GM18867 (cell line): ENCODE results near the gene AKAP13.
"Not testable (repeated sequence)": the region's sequence is repeated elsewhere in the genome, so short reads cannot be mapped to it uniquely, and the experiment has no call there.

Experiments
- ATAC-seq: cut with Tn5 transposase; IDR thresholded peaks from one replicate; pipeline ENCODE4 v1.9.1; 2021; ENCODE audit warnings: mild to moderate bottlenecking, moderate library complexity; ENCODE audit not compliant: unreplicated experiment

The AKAP13 gene

GRCh38 chr15:85559530-85559929 is 179.1 kb downstream of the AKAP13 start:
- no peak for ATAC-seq

- no peak for ATAC-seq
Observed at GRCh38 chr15:85562824-85563223, 182.4 kb downstream of the AKAP13 start.

- no peak for ATAC-seq
Observed at GRCh38 chr15:85563328-85563727, 182.9 kb downstream of the AKAP13 start.

- no peak for ATAC-seq
Observed at GRCh38 chr15:85563731-85564130, 183.3 kb downstream of the AKAP13 start.

- ATAC-seq, result no peak
Observed at GRCh38 chr15:85564686-85565085, 184.3 kb downstream of the AKAP13 start.

GRCh38 chr15:85568261-85568808 is 187.9 kb downstream of the AKAP13 start:
- ATAC-seq, result no peak

GRCh38 chr15:85570336-85570735 is 189.9 kb downstream of the AKAP13 start:
- ATAC-seq, result no peak

- ATAC-seq, result no peak
Observed at GRCh38 chr15:85571780-85572179, 191.4 kb downstream of the AKAP13 start.

GRCh38 chr15:85576392-85576791 is 196.0 kb downstream of the AKAP13 start:
- no peak for ATAC-seq

GRCh38 chr15:85578941-85579701 is 198.7 kb downstream of the AKAP13 start:
- ATAC-seq, result no peak

GRCh38 chr15:85579957-85580694 is 199.7 kb downstream of the AKAP13 start:
- ATAC-seq, result no peak

GRCh38 chr15:85580879-85581278 is 200.5 kb downstream of the AKAP13 start:
- ATAC-seq, result peak; percentile 37

GRCh38 chr15:85581495-85581894 is 201.1 kb downstream of the AKAP13 start:
- ATAC-seq, result no peak

- peak; percentile 48 for ATAC-seq
Observed at GRCh38 chr15:85582131-85583079, 202.0 kb downstream of the AKAP13 start.

GRCh38 chr15:85583442-85583841 is 203.0 kb downstream of the AKAP13 start:
- ATAC-seq, result no peak

- ATAC-seq, result peak; percentile 43
Observed at GRCh38 chr15:85583923-85584390, 203.6 kb downstream of the AKAP13 start.

- ATAC-seq, result no peak
Observed at GRCh38 chr15:85584872-85585271, 204.5 kb downstream of the AKAP13 start.

GRCh38 chr15:85586196-85586595 is 205.8 kb downstream of the AKAP13 start:
- not testable (repeated sequence) for ATAC-seq

GRCh38 chr15:85587707-85588411 is 207.5 kb downstream of the AKAP13 start:
- ATAC-seq, result no peak

GRCh38 chr15:85588677-85589076 is 208.3 kb downstream of the AKAP13 start:
- ATAC-seq, result no peak
